NCI-H1105 (cell line): Measurements from ENCODE around the gene FAM90A1.
"Not testable (repeated sequence)": the region's sequence is repeated elsewhere in the genome, so short reads cannot be mapped to it uniquely, and the experiment has no call there.

Experiments used
- DNase-seq: peaks from one replicate; lab custom pipeline; 2025; lab: John Stamatoyannopoulos, UW

Gene FAM90A1

DNA sequence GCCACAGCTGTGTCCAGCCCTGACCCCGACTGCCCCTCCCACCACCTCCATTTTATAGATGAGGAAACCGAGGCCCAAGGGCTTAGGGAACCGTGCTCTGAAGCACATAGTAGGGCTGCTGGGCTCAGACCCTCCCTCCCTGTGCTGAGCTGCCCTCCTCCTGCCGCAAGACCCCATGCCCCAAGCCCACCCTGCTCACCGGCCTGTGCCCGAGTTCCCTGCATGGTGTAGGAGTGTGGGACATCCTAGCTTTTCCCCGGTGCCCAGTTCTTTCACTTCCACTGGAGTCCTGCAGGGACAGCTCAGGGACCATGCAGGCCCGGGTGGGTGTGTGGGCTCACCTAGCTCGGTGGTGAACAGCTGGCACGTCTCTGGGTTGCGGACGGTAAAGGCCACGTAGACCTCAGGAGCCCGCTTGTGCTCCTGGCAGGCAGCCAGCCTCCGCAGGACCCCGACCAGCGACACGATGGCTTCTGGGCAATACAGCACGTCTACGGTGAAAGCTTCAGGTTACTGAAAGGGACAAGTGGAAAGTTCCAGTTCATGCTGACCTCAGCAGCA, 6.6 kb upstream of the FAM90A1 start:
- not testable (repeated sequence) for DNase-seq

DNA sequence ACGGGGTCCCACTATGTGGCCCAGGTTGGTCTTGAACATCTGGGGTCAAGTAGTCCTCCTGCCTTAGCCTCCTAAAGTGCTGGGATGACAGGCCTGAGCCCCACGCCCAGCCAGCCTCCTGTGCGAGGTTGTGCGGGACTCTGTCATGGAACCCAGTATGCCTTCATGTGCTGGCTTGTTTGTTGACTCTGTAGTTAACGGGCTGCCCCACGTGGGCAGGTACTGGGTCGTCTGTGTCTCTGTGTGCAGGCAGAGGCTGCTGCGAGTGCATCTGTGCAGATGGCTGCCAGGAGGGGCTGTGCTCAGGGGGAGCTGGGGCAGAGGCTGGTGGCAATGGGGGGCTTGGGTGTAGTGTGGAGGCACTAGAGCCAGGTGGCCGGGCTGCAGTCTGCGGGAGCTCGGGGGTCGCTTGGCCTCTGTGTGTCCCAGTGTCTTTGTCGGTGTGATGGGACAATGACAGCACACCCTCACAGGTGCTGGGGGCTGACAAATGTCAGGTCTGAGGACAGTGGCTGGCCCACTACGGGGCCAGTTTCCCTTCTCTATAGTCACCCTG, 6.0 kb upstream of the FAM90A1 start:
- DNase-seq, result not testable (repeated sequence)

DNA sequence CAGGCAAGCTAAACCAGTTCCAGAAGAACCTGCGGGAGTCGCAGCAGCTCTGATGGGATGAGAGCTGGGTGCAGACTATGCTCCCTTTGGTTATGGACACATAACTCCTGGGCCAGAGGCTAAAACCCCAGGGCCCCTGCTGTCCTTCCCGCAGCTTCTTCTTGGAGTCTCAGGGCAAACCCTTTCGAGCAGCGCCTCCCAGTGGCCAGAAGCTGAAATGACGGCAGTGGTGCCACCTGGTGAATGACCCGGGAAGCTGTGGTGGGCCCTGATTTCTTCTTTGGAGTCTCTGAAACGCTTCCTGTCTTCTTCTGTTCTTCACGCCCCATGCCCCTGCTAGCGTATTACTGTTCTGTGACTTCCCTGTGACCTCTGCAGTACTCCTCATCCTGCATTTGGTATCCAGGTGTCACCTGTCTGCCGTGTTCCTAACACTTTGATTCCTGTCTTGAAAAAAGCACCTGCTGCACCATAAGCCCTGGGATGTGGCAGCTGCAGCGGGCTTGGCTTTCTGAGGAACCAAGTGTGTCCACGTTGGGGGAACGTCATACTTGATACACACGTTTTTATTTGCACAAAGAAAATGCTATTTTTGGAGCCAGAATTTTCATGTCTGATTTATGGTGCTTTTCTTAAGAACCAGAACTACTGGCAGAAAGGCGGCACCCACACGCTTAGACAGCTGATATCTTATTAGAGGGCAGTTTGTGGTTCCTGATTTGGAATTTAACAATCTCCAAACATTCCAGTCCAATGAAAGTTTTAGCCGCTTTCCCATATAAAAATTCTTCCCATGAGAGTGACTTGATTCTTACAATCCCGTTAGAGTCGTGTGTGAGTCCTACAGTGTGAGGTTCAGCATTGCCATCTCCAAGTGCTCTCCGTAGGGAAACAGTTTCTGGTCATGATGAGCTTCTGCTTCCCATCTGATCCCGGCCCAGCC, 4.5 kb upstream of the FAM90A1 start:
- DNase-seq, result not testable (repeated sequence)

DNA sequence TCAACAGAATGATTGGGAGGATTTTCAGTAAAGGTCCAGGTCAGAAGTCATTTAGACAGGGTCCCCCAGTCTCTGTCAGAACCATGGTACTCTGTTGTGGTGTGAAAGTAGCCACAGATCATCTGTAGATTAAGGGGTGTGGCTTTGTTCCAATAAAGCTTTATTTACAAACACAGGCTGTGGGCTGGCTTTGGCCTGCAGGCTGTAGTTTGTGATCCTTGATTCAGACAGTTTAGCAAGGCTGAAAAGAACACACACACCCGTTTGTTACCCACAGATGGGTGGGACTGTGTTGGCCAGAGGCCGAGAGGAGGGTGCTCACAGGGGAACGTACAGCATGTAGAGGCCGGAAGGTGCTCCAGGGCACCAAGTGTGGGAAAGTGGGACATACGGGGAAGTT, 3.6 kb upstream of the FAM90A1 start:
- not testable (repeated sequence) for DNase-seq

DNA sequence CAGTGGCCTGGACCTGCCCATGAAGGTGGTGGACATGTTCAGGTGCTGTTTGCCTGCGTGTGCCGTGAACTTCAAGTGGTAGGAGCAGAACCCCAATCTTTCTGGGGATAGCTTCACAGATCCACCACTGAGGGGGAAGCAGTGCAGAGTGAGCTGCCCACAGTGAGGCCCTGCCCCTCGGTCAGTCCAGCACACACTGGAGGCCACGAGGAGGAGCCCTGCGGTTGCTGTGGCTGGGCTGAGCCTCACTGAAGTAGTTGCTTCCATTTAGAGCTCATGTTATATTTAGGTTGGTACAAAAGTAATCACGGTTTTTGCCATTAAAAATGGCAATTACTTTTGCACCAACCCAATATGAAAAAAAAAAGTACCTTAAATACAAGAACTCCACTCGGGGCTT, 2.1 kb upstream of the FAM90A1 start:
- not testable (repeated sequence) for DNase-seq

DNA sequence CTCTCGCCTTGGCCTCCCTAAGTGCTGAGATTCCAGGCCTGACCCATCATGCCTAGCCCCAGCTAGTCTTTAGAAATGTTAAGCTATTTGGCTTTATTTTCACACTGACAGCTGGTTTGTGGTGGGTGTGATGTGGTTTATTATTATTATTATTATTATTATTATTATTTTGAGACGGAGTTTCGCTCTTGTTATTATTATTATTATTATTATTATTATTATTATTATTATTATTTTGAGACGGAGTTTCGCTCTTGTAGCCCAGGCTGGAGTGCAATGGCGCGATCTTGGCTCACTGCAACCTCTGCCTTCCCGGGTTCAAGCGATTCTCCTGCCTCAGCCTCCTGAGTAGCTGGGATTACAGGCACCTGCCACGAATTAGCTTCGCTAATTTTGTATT, 1.2 kb upstream of the FAM90A1 start:
- DNase-seq, result not testable (repeated sequence)

DNA sequence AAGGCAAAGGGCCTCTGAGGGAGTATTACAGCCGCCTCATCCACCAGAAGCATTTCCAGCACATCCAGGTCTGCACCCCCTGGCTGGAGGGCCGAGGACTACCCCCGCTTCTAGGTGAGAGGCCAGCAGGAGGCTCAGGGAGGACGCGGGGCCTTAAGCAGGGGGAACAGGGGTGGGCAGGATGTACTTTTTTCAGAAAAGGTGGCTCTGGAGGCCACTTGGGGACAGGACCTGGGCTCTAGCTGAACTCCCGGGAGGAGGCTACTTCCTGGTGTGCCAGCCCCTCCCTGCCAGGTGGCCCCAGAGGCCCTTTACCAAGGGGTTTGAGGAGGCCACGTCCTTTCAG, 287 bp upstream of the FAM90A1 start:
- not testable (repeated sequence) for DNase-seq

DNA sequence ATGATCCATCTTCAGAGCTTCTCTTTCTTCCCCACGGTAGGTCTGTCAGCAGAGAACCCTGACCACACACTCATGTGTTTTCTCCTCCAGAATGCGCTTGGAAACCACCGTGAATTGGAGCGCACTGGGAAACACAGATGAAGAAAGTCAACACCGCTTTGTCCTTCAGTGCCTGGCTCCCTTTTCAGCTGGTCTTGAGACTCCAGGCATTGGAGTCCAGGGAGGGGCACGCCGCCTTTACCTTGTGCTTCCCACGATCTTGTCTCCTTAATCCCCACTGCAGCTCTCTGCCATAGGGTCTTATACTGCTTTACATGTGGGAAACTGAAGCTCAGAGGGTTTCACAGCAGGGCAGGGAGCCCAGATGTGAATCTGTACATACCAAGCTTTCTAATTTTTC, 1.1 kb downstream of the FAM90A1 start:
- DNase-seq, result no peak

DNA sequence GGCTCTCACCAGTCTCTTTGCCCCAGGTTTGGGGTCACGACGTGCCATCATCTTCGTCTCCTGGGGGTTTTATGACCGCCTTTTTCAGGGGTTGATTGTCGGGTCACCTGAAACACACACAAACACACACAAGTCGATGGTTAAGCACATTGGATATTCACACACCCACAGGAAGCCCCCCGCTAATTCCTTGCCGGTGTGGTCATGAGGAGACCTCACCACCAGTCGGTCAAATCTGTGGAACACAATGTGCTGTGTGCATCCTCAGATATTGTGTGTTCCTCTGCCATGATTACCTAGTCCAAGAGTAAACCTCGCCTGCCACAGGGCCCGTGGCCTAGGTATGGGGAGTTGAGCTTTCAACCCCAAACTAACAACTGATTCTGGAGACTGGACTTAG, 2.6 kb downstream of the FAM90A1 start:
- DNase-seq, result not testable (repeated sequence)

DNA sequence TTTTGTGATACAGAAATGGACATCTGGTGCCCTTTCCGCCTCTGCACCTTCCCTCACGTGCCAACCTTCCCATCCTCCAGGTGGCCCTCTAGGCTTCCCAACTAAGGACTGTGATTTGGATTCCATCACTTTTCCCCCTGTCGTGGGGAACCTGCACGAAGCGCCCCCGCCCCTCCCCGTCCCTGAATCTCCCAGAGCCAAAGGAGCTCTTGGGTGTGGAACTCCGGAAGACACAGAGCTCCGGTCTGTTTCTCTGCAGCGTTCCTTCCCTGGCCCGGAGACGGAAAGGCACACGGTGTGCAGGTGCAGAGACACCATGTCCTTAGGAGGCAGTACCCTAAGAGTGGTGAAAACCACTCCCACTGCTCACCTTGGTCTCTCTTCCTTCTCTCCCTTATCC, 3.8 kb downstream of the FAM90A1 start:
- not testable (repeated sequence) for DNase-seq

DNA sequence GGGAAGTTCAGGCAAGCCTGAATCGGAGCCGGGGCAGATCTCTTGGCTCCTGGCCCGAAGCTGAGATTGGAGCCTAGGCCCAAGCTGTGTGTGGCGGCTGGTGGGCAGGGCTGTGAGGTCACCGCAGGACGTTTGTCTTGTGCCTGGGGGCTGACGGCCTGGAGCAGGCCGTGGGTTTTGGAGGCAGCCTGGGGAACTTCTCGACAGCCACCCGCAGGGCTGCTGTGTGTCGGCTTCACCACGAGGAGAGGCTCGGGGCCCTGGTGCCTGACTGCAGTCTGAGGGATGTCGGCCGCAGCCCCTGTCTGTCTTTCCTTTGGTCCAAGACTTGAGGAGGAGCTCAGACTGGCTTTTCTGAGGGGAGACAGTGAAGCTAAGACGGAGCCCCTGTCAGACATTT, 5.1 kb downstream of the FAM90A1 start:
- not testable (repeated sequence) for DNase-seq

DNA sequence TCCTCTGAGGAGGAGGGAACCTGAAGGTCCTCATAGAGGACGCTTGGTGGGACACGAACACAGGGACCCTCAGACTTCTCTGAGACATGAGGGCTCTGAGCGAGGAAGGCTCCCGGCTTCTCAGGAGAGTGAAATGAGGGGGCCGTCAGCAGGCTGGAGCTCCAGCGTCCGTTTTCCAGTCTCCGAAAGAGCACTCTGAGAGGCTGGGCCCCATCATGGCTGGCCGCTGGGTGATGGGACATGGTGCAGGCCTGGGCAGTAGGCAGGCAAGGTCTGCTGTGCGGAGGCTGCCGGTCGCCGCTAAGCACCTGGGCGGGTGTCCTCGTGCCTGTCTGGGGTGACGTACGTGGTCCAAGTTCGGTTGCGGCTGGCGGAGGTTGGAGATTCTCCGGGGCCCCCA, 5.6 kb downstream of the FAM90A1 start:
- not testable (repeated sequence) for DNase-seq

DNA sequence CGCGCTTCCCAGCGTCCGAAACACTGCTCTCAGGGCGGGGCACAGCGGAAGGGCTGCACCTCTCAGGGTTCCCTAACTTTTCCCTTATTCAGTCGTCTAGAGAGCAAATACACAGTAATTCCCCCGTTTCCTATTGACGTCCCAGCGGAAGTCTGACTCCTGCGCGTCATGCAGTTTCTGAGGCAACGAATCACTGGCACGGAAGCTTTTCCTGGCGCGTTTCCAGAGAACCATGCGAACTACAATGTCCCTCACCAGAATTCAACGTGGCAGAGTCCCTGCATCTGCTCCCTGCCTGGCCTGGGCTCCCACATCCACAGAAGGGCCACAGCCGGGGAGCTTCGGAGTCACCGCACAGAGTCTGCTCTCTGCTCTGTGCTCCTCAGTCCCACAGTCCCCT, 6.0 kb downstream of the FAM90A1 start:
- DNase-seq, result peak; percentile 88

DNA sequence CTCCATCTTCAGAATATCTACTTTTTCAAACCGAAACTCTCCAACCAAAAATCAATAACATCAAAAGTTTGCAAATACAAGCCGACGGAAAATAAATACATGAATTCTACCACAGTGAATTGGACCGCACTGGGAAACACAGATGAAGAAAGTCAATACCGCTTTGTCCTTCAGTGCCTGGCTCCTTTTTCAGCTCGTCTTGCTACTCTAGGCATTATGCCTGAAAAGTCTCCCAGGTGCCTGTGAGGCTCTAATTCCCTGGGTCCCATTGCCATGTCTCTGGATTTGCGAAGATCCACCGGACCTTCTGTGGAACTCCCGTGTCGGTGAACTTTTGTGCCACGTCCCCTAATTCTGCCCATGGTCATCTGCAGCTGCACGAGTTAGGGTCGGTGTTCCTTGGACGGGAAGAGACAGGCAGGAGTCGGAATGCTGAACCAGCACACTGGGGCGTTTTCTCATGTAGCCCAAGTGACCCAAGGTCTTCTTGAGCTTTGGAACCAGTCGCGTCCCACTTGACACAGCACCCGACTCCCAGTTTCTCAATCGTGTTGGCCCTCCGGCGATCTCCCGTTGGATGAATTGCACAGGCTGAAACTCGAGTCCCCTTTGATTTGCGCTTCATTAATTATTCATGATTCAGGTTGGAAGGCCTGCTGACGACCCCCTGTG, 8.6 kb downstream of the FAM90A1 start:
- DNase-seq, result peak; percentile 13

DNA sequence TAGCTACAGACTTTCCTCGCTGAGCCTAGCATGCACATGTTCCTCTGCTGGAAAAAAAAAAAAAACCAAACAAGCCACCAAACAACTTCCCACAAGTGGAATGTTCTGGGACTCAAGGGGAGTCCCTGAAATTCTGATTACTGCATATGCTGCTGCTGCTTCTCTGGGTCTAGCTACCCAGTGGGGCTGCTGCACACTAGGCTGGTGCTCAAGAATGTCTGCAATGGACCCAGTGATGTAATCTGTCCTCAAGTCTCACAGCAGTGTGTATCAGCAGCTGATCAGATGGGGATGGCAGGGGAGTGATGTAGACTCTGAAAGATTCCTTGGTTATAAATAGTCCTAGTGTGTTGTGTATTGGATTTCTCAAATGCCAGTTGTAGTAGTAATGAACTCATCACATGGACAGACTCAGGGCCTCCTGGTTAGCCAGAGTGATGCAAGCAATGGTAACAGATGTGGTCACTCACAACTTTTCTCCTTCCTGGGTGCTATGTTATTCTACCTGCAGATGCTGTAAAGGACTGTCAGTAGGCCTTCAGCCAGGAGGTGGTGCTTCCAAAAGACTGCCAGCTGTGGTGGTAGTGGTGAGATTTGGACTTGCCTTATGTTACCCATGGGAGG, 29.6 kb downstream of the FAM90A1 start:
- not testable (repeated sequence) for DNase-seq

DNA sequence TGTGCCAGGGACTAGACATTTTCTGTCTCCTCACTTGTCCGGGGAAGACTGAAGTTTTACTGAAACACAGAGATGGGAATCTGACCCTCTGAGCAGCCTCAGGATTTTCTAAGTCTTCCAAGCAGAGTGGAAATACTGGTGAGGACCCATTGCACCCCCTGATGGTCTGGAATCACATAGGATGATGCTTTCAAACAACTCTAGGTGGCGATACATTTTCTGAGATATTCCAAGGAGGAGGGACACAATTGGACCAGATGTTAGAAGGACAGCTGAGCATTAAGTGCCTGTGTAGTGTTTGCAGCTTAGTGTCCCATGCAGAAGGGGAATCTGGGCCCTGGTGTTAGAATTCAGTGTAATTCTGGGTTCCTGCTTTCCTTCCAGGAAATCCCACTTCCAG, 39.3 kb downstream of the FAM90A1 start:
- DNase-seq, result not testable (repeated sequence)

DNA sequence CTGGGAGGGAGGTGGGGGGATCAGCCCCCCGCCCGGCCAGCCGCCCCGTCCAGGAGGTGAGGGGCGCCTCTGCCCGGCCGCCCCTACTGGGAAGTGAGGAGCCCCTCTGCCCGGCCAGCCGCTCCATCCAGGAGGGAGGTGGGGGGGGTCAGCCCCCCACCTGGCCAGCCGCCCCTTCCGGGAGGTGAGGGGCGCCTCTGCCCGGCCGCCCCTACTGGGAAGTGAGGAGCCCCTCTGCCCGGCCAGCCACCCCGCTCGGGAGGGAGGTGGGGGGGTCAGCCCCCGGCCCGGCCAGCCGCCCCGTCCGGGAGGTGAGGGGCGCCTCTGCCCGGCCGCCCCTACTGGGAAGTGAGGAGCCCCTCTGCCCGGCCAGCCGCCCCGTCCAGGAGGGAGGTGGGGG, 43.2 kb downstream of the FAM90A1 start:
- not testable (repeated sequence) for DNase-seq

DNA sequence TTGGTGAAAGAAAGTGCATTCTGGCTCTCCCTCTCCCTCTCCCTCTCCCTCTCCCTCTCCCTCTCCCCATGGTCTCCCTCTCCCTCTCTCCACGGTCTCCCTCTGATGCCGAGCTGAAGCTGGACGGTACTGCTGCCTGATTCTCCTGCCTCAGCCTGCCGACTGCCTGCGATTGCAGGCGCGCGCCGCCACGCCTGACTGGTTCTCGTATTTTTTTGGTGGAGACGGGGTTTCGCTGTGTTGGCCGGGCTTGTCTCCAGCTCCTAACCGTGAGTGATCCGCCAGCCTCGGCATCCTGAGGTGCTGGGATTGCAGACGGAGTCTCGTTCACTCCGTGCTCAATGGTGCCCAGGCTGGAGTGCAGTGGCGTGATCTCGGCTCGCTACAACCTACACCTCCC, 44.1 kb downstream of the FAM90A1 start:
- not testable (repeated sequence) for DNase-seq

DNA sequence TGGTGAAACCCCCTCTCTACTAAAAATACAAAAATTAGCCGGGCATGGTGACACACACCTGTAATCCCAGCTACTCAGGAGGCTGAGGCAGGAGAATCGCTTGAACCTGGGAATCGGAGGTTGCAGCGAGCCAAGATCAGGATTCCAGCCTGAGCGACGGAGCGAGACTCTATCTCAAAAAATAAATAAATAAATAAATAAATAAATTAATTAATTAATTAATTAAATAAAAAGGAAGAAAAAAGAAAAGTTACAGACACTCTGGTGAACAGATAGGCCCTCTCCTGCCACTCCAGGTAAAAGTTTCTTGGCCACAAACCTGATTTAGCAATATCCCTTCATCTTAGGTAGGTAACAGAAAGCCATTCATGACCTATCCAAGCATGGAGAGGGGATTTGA, 44.5 kb downstream of the FAM90A1 start:
- DNase-seq, result not testable (repeated sequence)

DNA sequence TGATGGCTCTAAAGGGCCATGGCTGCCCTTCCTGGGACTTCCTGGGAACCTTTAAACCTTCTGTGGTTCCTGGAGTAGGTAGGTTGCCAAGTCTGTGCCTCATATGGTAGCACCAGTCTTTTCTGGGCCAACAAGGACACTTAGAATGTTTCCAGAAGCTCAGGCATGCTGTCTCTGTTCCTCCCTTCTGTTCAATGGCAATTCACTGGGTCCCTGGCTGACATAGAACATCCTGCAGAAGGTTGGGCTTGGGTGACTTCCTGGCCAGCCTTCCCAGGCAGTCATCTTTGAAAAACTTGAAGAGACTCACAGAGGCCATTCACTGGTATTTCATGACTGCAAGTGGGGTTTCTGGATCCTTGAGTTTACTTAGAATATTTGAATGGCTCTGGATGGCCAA, 46.1 kb downstream of the FAM90A1 start:
- DNase-seq, result not testable (repeated sequence)

DNA sequence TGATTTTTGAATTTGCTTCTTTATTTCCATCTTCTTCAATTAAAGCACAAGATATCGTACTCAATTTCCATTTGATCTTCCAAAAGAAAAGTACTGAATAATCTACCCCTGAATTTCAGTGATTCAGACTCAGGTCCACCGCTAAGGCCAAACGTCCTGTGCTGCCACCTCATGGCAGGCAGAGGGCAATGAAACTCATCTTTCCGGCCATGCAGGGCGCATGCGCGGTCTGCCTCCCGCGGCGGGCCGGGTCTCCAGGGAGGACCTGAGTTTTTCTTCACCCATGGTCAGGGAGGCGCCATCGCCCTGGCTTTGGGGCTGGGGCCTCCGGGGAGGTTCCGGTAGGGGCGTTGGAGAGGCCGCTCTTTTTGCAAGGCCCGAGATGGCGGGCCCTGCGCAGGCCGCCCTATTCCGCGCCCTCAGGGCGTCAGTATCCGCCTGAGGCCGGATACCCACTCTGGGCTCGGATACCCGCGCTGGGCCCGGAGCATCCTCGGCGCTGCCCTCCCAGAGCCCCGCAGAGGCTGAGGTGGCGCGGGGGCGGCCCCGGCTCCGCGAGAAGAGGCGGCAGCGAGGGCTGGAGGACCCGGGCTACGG, 47.3 kb downstream of the FAM90A1 start:
- peak; percentile 36 for DNase-seq

DNA sequence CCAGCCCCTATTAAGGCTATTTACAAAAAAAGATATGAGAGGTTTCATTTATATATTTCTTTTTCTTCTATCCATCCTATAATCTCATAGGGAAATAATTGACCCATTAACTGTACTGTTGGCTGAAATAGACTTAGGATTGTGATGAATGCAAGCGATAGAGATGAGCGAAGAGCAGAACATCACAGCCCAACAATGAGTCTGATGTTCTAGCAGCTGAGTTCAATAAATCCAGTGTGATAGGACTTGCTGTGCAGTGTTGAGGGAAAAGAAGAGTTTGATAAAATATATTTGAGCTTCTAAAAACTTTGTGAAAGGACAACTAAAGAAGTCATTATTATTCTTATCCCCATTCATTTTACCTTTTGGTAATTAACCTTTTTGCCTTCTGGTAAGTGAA, 54.5 kb downstream of the FAM90A1 start:
- DNase-seq, result not testable (repeated sequence)
